IPS DF 6.9 (cell line): ENCODE measurements around the gene DCAF7.

Experiments
- DNase-seq: peaks from one replicate; pipeline ENCODE4 v3.0.0-alpha.2; 2013; ENCODE audit warnings: low read depth, low spot score
- H3K27ac ChIP-seq: one replicate; pipeline ENCODE4 v1.5.1; 2013; ENCODE audit warnings: low read length, control low read depth
- H3K27me3 ChIP-seq: 2 replicates; pipeline ENCODE4 v1.6.1; 2013; ENCODE audit warnings: mild to moderate bottlenecking, low read length; ENCODE audit not compliant: control insufficient read depth, insufficient read depth
- H3K36me3 ChIP-seq: 2 replicates; pipeline ENCODE4 v1.6.1; 2013; ENCODE audit warnings: low read length; ENCODE audit not compliant: control insufficient read depth, insufficient read depth
- H3K4me1 ChIP-seq: 2 replicates; pipeline ENCODE4 v1.6.1; 2013; ENCODE audit warnings: low read length; ENCODE audit not compliant: control insufficient read depth, insufficient read depth
- H3K4me3 ChIP-seq: 2 replicates; pipeline ENCODE4 v1.5.1; 2013; ENCODE audit warnings: mild to moderate bottlenecking, low read length
- H3K9me3 ChIP-seq: 2 replicates; pipeline ENCODE4 v1.6.1; 2013; ENCODE audit warnings: low read length, inconsistent platforms; ENCODE audit not compliant: control insufficient read depth, insufficient read depth
- WGBS: extraction: QIAGEN DNeasy Blood & Tissue Kit; methylation state at CpG from one replicate; pipeline ENCODE4 v1.1.7; 2013; ENCODE audit warnings: mixed read lengths, missing lambda C conversion rate; ENCODE audit not compliant: insufficient read length, insufficient coverage; 5-methylcytosine and 5-hydroxymethylcytosine counted together

Gene DCAF7

DNA sequence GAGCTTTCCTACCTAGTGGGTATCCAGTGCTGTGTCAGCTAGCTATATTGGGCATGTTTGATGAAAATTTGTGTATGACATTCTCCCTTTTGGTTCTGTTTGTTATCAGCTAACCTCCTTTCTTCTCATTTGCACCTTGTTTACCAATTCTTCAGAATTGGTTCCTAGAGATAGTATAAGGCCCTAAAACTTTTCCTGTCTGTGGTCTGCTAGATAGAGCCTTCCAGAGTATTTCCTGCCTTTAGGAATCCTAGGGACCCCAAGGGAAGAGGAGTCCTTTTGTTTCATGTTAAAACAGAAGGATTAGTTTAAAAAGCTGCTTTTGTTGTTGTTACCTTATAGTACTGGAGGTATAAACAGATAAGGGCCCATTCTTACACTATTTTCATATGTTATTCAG lies 83.5 kb downstream of the DCAF7 start:
- Histone ChIP-seq H3K36me3 (no peaks in the 10 kb centered on the region), H3K4me1 (peaks cover 6% of the 10 kb centered on the region; the same call in 1 of the 2 replicates), H3K27ac (no peak overlapping the region), H3K9me3 (no peaks in the 10 kb centered on the region), H3K4me3 (no peak overlapping the region), H3K27me3 (no peaks in the 10 kb centered on the region)
- no peak for DNase-seq

DNA sequence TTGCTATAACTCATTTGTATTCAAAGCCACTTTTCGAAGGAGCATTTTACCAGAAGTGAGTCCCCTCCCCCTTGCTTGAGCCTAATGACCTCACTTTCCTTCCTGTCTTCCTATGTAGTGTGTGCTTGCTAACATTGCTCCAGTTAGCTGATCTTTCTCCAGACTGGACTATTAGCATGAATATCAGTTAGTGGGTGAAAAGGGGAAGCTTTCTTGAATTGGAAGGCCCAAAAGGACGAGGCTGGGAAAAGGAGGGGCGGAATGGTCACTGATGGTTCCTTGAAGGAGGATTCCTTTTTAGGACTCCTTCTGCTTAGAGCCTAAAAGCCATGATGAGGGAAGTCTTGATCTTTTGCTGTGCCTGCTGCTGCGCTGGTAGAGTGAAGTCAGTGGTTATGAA lies 83.9 kb downstream of the DCAF7 start:
- no CpG with 5 or more reads among the region's 4 CpGs for WGBS

DNA sequence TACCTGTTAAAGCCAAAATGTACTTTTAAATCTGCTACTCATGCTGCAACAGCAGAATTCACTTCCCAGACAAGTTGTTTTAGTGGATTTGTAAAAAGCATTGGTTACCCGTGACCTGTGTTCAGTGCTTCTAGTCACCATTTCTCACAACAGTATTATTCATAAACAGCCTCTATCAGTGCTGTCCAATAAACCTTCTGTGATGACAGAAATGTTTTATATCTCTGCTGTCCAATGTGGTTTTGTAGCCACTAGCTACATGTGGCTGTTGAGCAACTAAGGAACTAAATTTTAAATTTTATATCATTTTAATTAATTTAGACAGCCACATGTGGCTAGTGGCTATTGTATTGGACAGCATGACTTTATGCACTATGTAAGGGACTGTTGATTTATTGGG lies 84.5 kb downstream of the DCAF7 start:
- H3K4me3 ChIP-seq, result no peak overlapping the region
- H3K27ac ChIP-seq, result no peak overlapping the region
- H3K9me3 ChIP-seq, result no peaks in the 10 kb centered on the region
- no peak for DNase-seq
- H3K27me3 ChIP-seq, result no peaks in the 10 kb centered on the region
- WGBS, result no CpG with 5 or more reads among the region's 1 CpG
- H3K4me1 ChIP-seq, result peaks cover 6% of the 10 kb centered on the region; the same call in 1 of the 2 replicates
- no peaks in the 10 kb centered on the region for H3K36me3 ChIP-seq

More for the DNA sequence above, 83.9 kb downstream of the DCAF7 start:
- Histone ChIP-seq H3K27ac (no peak overlapping the region), H3K27me3 (no peaks in the 10 kb centered on the region), H3K9me3 (no peaks in the 10 kb centered on the region), H3K4me1 (peaks cover 6% of the 10 kb centered on the region; the same call in 1 of the 2 replicates), H3K36me3 (no peaks in the 10 kb centered on the region), H3K4me3 (no peak overlapping the region)
- DNase-seq, result no peak

DNA sequence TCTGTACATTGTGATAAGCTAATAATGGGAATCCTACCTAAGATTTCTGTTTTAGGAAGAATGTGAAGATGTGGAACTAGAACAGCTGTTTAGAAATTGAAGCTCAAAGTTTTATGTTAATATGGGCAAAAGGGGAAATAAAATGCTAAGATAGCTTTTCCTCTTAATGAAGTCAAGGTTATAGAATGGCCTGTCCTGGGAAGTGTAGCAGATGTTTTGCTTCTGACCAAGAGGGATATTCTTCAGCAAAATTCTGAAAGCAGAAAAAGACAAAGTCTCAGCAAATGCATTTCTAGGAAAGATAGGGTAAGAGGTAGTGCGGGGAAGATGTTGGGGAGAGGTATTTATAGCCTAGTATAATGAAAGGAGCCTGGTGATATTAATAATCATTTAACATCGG lies 85.0 kb downstream of the DCAF7 start:
- WGBS, result 100% methylated on average over 1 of the region's 2 CpGs

DNA sequence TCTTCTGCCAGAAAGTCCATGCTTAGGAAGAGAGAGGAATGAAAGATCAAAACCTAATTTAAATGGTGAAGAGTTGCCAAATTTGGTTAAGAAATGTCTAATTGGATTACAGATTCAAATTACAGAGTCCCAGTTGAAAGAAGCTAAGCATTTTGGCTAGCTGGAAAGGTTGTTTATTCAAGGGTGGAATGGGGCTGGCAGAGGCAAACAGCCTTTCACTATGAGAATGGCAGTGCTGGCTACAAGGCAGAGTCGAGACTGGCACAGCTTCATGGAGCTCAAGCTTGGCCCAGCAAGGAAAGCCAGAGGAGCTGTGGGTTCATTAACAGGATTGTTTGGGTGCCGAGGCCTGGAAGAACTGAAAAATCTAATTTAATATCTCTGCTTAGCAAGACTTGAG lies 85.5 kb downstream of the DCAF7 start:
- no peaks in the 10 kb centered on the region for H3K36me3 ChIP-seq

More for the DNA sequence above, 85.0 kb downstream of the DCAF7 start:
- Histone ChIP-seq H3K4me3 (no peak overlapping the region), H3K36me3 (no peaks in the 10 kb centered on the region), H3K9me3 (no peaks in the 10 kb centered on the region), H3K27me3 (no peaks in the 10 kb centered on the region), H3K27ac (no peak overlapping the region), H3K4me1 (peaks cover 6% of the 10 kb centered on the region; the same call in 1 of the 2 replicates)
- DNase-seq, result no peak

DNA sequence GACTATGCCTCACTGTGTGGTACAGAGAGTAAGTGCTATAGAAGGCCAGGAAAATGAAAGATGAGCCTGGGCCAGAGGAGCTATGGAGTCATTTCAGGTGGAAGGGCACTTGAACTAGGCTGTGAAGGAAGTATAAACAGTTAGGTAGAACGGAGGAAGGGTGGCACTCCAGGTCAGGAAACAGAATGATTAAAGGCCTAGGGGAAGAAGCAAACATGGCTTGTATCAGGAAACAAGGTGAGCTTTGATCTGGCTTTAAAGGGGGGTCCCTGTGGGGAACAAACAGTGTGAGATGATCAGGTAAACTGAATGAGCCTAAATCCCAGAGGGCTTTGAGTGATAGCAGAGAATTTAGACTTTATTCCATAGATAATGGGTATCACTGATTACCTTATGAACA lies 88.8 kb downstream of the DCAF7 start:
- WGBS, result no CpG with 5 or more reads among the region's 1 CpG
- Histone ChIP-seq H3K27ac (no peak overlapping the region), H3K4me3 (no peak overlapping the region), H3K36me3 (no peaks in the 10 kb centered on the region), H3K27me3 (no peaks in the 10 kb centered on the region), H3K4me1 (peaks cover 2% of the 10 kb centered on the region; the same call in 1 of the 2 replicates), H3K9me3 (no peaks in the 10 kb centered on the region)
- no peak for DNase-seq

More for the DNA sequence above, 85.5 kb downstream of the DCAF7 start:
- no CpG with 5 or more reads among the region's 2 CpGs for WGBS
- Histone ChIP-seq H3K27me3 (no peaks in the 10 kb centered on the region), H3K4me1 (peaks cover 6% of the 10 kb centered on the region; the same call in 1 of the 2 replicates), H3K27ac (no peak overlapping the region), H3K4me3 (no peak overlapping the region), H3K9me3 (no peaks in the 10 kb centered on the region)
- DNase-seq, result no peak

DNA sequence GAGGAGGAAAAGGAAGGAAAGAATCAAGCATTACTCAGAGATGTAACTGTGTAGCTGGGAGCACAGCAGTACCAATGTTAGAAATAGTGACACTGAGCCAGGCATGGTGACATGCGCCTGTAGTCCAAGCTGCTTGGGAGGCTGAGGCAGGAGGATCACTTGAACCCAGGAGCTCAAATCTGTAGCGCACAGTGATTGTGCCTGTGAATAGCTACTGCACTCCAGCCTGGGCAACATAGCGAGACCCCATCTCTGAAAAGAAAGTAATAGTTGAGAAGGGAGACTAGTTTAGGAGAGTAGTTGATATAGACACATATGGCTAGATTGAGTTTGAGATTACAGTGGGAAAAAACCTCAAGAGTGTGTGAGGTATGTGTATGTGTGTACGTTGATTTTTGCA lies 89.8 kb downstream of the DCAF7 start:
- no peak overlapping the region for H3K4me3 ChIP-seq
- no peaks in the 10 kb centered on the region for H3K36me3 ChIP-seq
- H3K27me3 ChIP-seq, result no peaks in the 10 kb centered on the region
- H3K4me1 ChIP-seq, result no peaks in the 10 kb centered on the region
- no peak for DNase-seq
- 100% methylated on average over 1 of the region's 4 CpGs for WGBS
- H3K27ac ChIP-seq, result no peak overlapping the region
- no peaks in the 10 kb centered on the region for H3K9me3 ChIP-seq

DNA sequence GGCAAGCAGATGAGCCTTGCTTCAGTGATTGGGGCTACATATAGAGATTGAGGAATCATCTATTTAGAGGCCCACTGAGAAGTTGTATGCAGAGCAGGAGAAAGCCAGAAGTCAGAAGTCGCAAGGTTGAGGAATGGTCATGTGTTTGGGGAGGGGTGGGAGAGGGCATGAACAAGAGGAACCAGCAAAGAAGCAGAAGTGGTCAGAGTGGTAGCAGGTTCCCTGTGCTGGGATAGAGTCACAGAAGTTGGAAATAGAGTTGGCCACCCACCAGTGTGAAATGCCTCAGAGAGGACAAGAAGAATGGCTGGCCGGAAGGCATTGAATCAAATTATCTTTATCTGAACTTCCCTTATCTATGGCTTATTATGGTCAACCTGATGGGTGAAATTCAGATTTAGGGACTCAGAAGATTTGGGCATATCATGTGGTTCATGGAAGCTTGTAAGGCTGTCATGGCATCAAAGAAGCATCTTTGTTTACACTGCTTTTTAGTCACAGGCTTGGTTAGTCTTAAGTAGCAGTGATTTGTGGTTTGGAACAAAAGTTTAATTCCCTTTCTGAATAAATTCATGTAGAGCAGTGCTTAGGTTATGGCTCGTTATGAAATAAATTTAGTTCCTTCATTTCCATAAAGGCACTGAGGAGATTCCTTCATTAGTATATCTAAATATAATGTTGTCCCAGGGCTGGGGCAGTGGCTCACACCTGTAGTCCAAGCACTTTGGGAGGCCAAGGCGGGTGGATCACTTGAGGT lies 91.6 kb downstream of the DCAF7 start:
- no peak overlapping the region for H3K4me3 ChIP-seq
- no peaks in the 10 kb centered on the region for H3K27me3 ChIP-seq
- DNase-seq, result no peak
- no CpG with 5 or more reads among the region's 4 CpGs for WGBS
- H3K27ac ChIP-seq, result no peak overlapping the region
- H3K9me3 ChIP-seq, result no peaks in the 10 kb centered on the region
- no peaks in the 10 kb centered on the region for H3K4me1 ChIP-seq
- no peaks in the 10 kb centered on the region for H3K36me3 ChIP-seq
